Thoracic aorta (tissue), 2 donors: ENCODE data around the gene MRPL36. TPM values are rescaled to one million over a fixed set of nuclear protein-coding genes. Genes with fewer than 3 reads are reported as not detected.
"Not testable (repeated sequence)": the region's sequence is repeated elsewhere in the genome, so short reads cannot be mapped to it uniquely, and the experiment has no call there.

ENCODE experiments used
- ATAC-seq: fragments of 150-250 bp; one replicate; pipeline ENCODE4 v1.8.0; 2017; ENCODE audit warnings: low read depth; ENCODE audit not compliant: insufficient number of reproducible peaks, low FRiP score
- DNase-seq: peaks from one replicate; pipeline ENCODE4 v3.0.0-alpha.2; 2020; ENCODE audit warnings: low spot score
- H3K27ac ChIP-seq, 2 donors: fragments of 200-600 bp; sonication (generic); 1 replicate in 1 of 2; 2 replicates in 1 of 2; pipeline ENCODE4 v1.5.1; 2016; ENCODE audit warnings: mild to moderate bottlenecking in 2 of 2, moderate library complexity in 2 of 2
- H3K27me3 ChIP-seq: fragments of 200-600 bp; sonication (generic); replicated peaks from 2 replicates; pipeline ENCODE4 v1.6.0; 2016; ENCODE audit warnings: mild to moderate bottlenecking; ENCODE audit not compliant: insufficient read depth
- H3K36me3 ChIP-seq: fragments of 200-600 bp; sonication (generic); one replicate; pipeline ENCODE4 v1.5.1; 2016
- H3K4me1 ChIP-seq, 2 donors: fragments of 200-600 bp; sonication (generic); 1 replicate in 1 of 2; 2 replicates in 1 of 2; pipeline versions ENCODE4 v1.5.1 to v1.6.0; 2016; ENCODE audit warnings: low read depth in 2 of 2, mild to moderate bottlenecking in 1 of 2; ENCODE audit not compliant: control insufficient read depth in 1 of 2
- H3K4me3 ChIP-seq: fragments of 200-600 bp; sonication (generic); 2 replicates; pipeline ENCODE4 v1.5.1; 2016; ENCODE audit warnings: mild to moderate bottlenecking
- H3K9me3 ChIP-seq: fragments of 200-600 bp; sonication (generic); 2 replicates; pipeline ENCODE4 v1.5.1; 2016
- CTCF ChIP-seq: fragments of 200-600 bp; sonication (generic); IDR thresholded peaks from one replicate; pipeline ENCODE4 v1.5.1; 2019; ENCODE audit warnings: antibody characterized with exemption
- total RNA-seq, 2 donors: library from RNA; depleted of rRNA; stranded (reverse); fragments of >200 nt; gene quantifications; one replicate each; pipeline versions ENCODE4 v1.1.0 to v1.2.3, GENCODE V29; 2016

Gene MRPL36
- total RNA-seq, 2 donors from 2014 or later: 26.2 to 26.9 TPM

- Histone ChIP-seq H3K27ac (no peak overlapping the region), H3K27me3 (no peaks in the 10 kb centered on the region), H3K4me3 (no peak overlapping the region), H3K36me3 (no peaks in the 10 kb centered on the region), H3K9me3 (no peaks in the 10 kb centered on the region), H3K4me1 (no peaks in the 10 kb centered on the region)
- ATAC-seq: no peak
- no peak for TF ChIP-seq CTCF
- no peak for DNase-seq
These were observed 45.2 kb upstream of the MRPL36 start for GRCh38 chr5:1844708-1845436.

GRCh38 chr5:1843761-1844160 lies 44.1 kb upstream of the MRPL36 start:
- not testable (repeated sequence) for H3K27me3 ChIP-seq, H3K27ac ChIP-seq, H3K4me1 ChIP-seq, H3K4me3 ChIP-seq, DNase-seq, H3K36me3 ChIP-seq, H3K9me3 ChIP-seq, ATAC-seq

GRCh38 chr5:1842004-1842819 lies 42.6 kb upstream of the MRPL36 start:
- Histone ChIP-seq H3K9me3 (no peaks in the 10 kb centered on the region), H3K4me1 (no peaks in the 10 kb centered on the region), H3K27ac (no peak overlapping the region), H3K27me3 (no peaks in the 10 kb centered on the region), H3K4me3 (no peak overlapping the region), H3K36me3 (no peaks in the 10 kb centered on the region)
- no peak for ATAC-seq
- no peak for DNase-seq
- TF ChIP-seq CTCF: no peak

- no peaks in the 10 kb centered on the region for H3K9me3 ChIP-seq
- DNase-seq (no peak), ATAC-seq (no peak)
- no peaks in the 10 kb centered on the region for H3K27me3 ChIP-seq
- H3K27ac ChIP-seq: no peak overlapping the region
- H3K4me3 ChIP-seq: no peak overlapping the region
- no peaks in the 10 kb centered on the region for H3K36me3 ChIP-seq
- H3K4me1 ChIP-seq: no peaks in the 10 kb centered on the region
- TF ChIP-seq CTCF: no peak
These were observed 41.3 kb upstream of the MRPL36 start for GRCh38 chr5:1840741-1841521.

- DNase-seq: no peak
- H3K27me3 ChIP-seq: no peaks in the 10 kb centered on the region
- no peaks in the 10 kb centered on the region for H3K9me3 ChIP-seq
- no peaks in the 10 kb centered on the region for H3K36me3 ChIP-seq
- TF ChIP-seq CTCF: no peak
- no peak overlapping the region for H3K27ac ChIP-seq
- H3K4me3 ChIP-seq: no peak overlapping the region
- no peaks in the 10 kb centered on the region for H3K4me1 ChIP-seq
- ATAC-seq: no peak
These were observed 40.5 kb upstream of the MRPL36 start for GRCh38 chr5:1840071-1840547.
